OCI-LY3 (cell line): Measurements from ENCODE around the gene RPS26.

Experiments used
- H2AFZ ChIP-seq: fragments of 200-600, 300-600 bp; shearing (Covaris generic); 2 replicates; pipeline ENCODE4 v1.6.0; 2014; ENCODE audit warnings: antibody characterized with exemption, low read depth, low read length
- H3K27ac ChIP-seq: fragments of 200-600, 300-600 bp; sonication (generic); 2 replicates; pipeline ENCODE4 v1.5.1; 2014; ENCODE audit warnings: mild to moderate bottlenecking, low read length, moderate library complexity, mixed read lengths
- H3K27me3 ChIP-seq: fragments of 200-600, 300-600 bp; sonication (generic); 2 replicates; pipeline ENCODE4 v1.6.1; 2014; ENCODE audit warnings: low read depth, low read length, mixed read lengths
- H3K36me3 ChIP-seq: fragments of 200-600, 300-600 bp; sonication (generic); replicated peaks from 2 replicates; pipeline ENCODE3; 2014; ENCODE audit warnings: low read depth, low read length, mixed read lengths
- H3K4me1 ChIP-seq: fragments of 300-600, 200-600 bp; sonication (generic); 2 replicates; pipeline ENCODE4 v1.6.1; 2014; ENCODE audit warnings: low read length, mixed read lengths
- H3K4me2 ChIP-seq: fragments of 200-600, 300-600 bp; sonication (generic); 2 replicates; pipeline ENCODE4 v1.6.1; 2014; ENCODE audit warnings: low read length, mixed read lengths
- H3K4me3 ChIP-seq: fragments of 300-600, 200-600 bp; sonication (generic); 2 replicates; pipeline ENCODE4 v1.5.1; 2014; ENCODE audit warnings: antibody characterized with exemption, mild to moderate bottlenecking, low read length, moderate library complexity
- H3K79me2 ChIP-seq: fragments of 300-600, 200-600 bp; shearing (Covaris generic); 2 replicates; pipeline ENCODE4 v1.6.1; 2014; ENCODE audit warnings: mild to moderate bottlenecking, low read length, mixed read lengths
- H3K9ac ChIP-seq: fragments of 300-600, 200-600 bp; shearing (Covaris generic); 2 replicates; pipeline ENCODE4 v1.6.0; 2014; ENCODE audit warnings: mild to moderate bottlenecking, low read length, moderate library complexity
- H3K9me3 ChIP-seq: fragments of 200-600, 300-600 bp; shearing (Covaris generic); 2 replicates; pipeline ENCODE4 v1.6.1; 2014; ENCODE audit warnings: low read length, mixed read lengths; ENCODE audit not compliant: insufficient read depth
- H4K20me1 ChIP-seq: fragments of 200-600, 300-600 bp; sonication (generic); 2 replicates; pipeline ENCODE4 v1.6.1; 2016; ENCODE audit warnings: low read length, mixed read lengths; ENCODE audit not compliant: insufficient read depth
- CTCF ChIP-seq: fragments of 200-600, 300-600 bp; sonication (generic); IDR thresholded peaks from 2 replicates; pipeline ENCODE4 v1.5.1; 2014; ENCODE audit warnings: antibody characterized with exemption, low read length, low read depth
- EZH2phosphoT487 ChIP-seq: fragments of 200-600 bp; shearing (Covaris generic); IDR thresholded peaks from 2 replicates; pipeline ENCODE4 v1.6.1; 2018; ENCODE audit warnings: antibody characterized with exemption, mixed run types, low read depth

Gene RPS26

GRCh38 chr12:56084958-56085543, 43.3 kb downstream of the RPS26 start:
- Histone ChIP-seq H2AFZ (no peak overlapping the region), H3K4me2 (no peak overlapping the region), H3K36me3 (no peaks in the 10 kb centered on the region), H3K79me2 (no peaks in the 10 kb centered on the region), H3K27ac (no peak overlapping the region), H3K4me3 (no peak overlapping the region), H3K9ac (no peak overlapping the region), H3K9me3 (no peaks in the 10 kb centered on the region), H3K27me3 (peaks cover 33% of the 10 kb centered on the region), H4K20me1 (no peaks in the 10 kb centered on the region), H3K4me1 (no peaks in the 10 kb centered on the region)
- TF ChIP-seq CTCF: peak; percentile 43
- no peak for TF ChIP-seq EZH2phosphoT487

- H3K27ac ChIP-seq: no peak overlapping the region
- H3K36me3 ChIP-seq: no peaks in the 10 kb centered on the region
- H3K9me3 ChIP-seq: no peaks in the 10 kb centered on the region
Observed at GRCh38 chr12:56086096-56086495, 44.4 kb downstream of the RPS26 start.

GRCh38 chr12:56086608-56087007, 44.9 kb downstream of the RPS26 start:
- H4K20me1 ChIP-seq: no peaks in the 10 kb centered on the region
- H3K79me2 ChIP-seq: no peaks in the 10 kb centered on the region
- H3K4me1 ChIP-seq: no peaks in the 10 kb centered on the region
- no peak overlapping the region for H3K27ac ChIP-seq
- no peak overlapping the region for H3K4me3 ChIP-seq
- no peaks in the 10 kb centered on the region for H3K9me3 ChIP-seq
- H3K9ac ChIP-seq: no peak overlapping the region
- H3K27me3 ChIP-seq: peaks cover 26% of the 10 kb centered on the region
- H2AFZ ChIP-seq: no peak overlapping the region
- no peak overlapping the region for H3K4me2 ChIP-seq
- no peaks in the 10 kb centered on the region for H3K36me3 ChIP-seq
- TF ChIP-seq EZH2phosphoT487 (no peak), CTCF (no peak)

More at GRCh38 chr12:56086096-56086495, 44.4 kb downstream of the RPS26 start:
- H2AFZ ChIP-seq: no peak overlapping the region
- H3K79me2 ChIP-seq: no peaks in the 10 kb centered on the region
- H3K4me2 ChIP-seq: no peak overlapping the region
- no peaks in the 10 kb centered on the region for H4K20me1 ChIP-seq
- H3K4me3 ChIP-seq: no peak overlapping the region
- H3K4me1 ChIP-seq: no peaks in the 10 kb centered on the region
- H3K27me3 ChIP-seq: peaks cover 24% of the 10 kb centered on the region
- TF ChIP-seq EZH2phosphoT487 (no peak), CTCF (no peak)
- no peak overlapping the region for H3K9ac ChIP-seq

- Histone ChIP-seq H3K9ac (no peak overlapping the region), H3K27ac (no peak overlapping the region), H3K27me3 (peaks cover 22% of the 10 kb centered on the region), H3K36me3 (no peaks in the 10 kb centered on the region), H3K4me2 (no peak overlapping the region), H3K4me3 (no peak overlapping the region), H4K20me1 (no peaks in the 10 kb centered on the region), H2AFZ (no peak overlapping the region), H3K4me1 (no peaks in the 10 kb centered on the region), H3K79me2 (no peaks in the 10 kb centered on the region), H3K9me3 (no peaks in the 10 kb centered on the region)
- TF ChIP-seq CTCF (no peak), EZH2phosphoT487 (no peak)
Observed at GRCh38 chr12:56087220-56087619, 45.5 kb downstream of the RPS26 start.
